Neural progenitor cell (in vitro differentiated cells): Measurements from ENCODE around the gene TOMM70.

ENCODE experiments used
- EZH2 ChIP-seq: fragments of 200-600 bp; sonication (generic); IDR thresholded peaks from 2 replicates; pipeline ENCODE4 v1.6.1; 2017; ENCODE audit warnings: antibody characterized with exemption, mild to moderate bottlenecking, moderate library complexity
- EZH2phosphoT487 ChIP-seq: fragments of 200-600 bp; sonication (generic); IDR thresholded peaks from 2 replicates; pipeline ENCODE4 v1.6.1; 2017; ENCODE audit warnings: antibody characterized with exemption

- no peak for TF ChIP-seq EZH2
- no peak for TF ChIP-seq EZH2phosphoT487
Observed at GRCh38 chr3:100368441-100368840, 32.4 kb downstream of the TOMM70 start.
